Caco-2 (cell line): ENCODE measurements around the gene ITGAD. TPM values are rescaled to one million over a fixed set of nuclear protein-coding genes. Genes with fewer than 3 reads are reported as not detected.

ENCODE experiments used
- BruUV-seq: library from RNA; stranded (reverse); fragments of 400-500 nt; replicated peaks from 2 replicates; lab custom pipeline; 2021; lab: Mats Ljungman, UMichigan
- CTCF ChIA-PET: fragments of 300-600 bp; sonication (Branson Sonifier 250); formaldehyde crosslinking; loops from one replicate; lab custom pipeline; 2022; ENCODE audit warnings: antibody characterized with exemption; lab: Charles Lee
- POLR2A ChIA-PET: fragments of 300-600 bp; sonication (Branson Sonifier 250); formaldehyde crosslinking; loops from one replicate; lab custom pipeline; 2022; ENCODE audit warnings: antibody characterized with exemption; lab: Charles Lee
- DNase-seq, 2 experiments: peaks; one replicate each; pipeline versions ENCODE4 v3.0.0 to v3.0.0-alpha.2; 2020 to 2022
- H3K27me3 ChIP-seq: replicated peaks from 2 replicates; pipeline ENCODE4 v1.6.0; 2011; ENCODE audit warnings: low read length; ENCODE audit not compliant: control insufficient read depth, insufficient read depth
- H3K36me3 ChIP-seq: 2 replicates; pipeline ENCODE4 v1.5.1; 2011; ENCODE audit warnings: low read length; ENCODE audit not compliant: control insufficient read depth, insufficient read depth
- H3K4me1 ChIP-seq: fragments of 250-450 bp; sonication (Bioruptor Pico); 2 replicates; pipeline ENCODE4 v1.5.1; 2020; ENCODE audit warnings: mild to moderate bottlenecking
- H3K4me3 ChIP-seq: 2 replicates; pipeline ENCODE4 v1.5.1; 2011; ENCODE audit warnings: low read depth, mild to moderate bottlenecking, control low read depth, low read length
- H3K9me3 ChIP-seq: fragments of 250-450 bp; sonication (Bioruptor Pico); 2 replicates; pipeline ENCODE4 v1.5.1; 2020; ENCODE audit warnings: mild to moderate bottlenecking, moderate library complexity
- H3K27ac Mint-ChIP-seq: one replicate; pipeline ENCODE4 v1.8.0; 2022; ENCODE audit warnings: mixed read lengths; ENCODE audit not compliant: unreplicated experiment
- H3K27me3 Mint-ChIP-seq: one replicate; pipeline ENCODE4 v1.8.0; 2022; ENCODE audit warnings: mixed read lengths; ENCODE audit not compliant: insufficient read depth, unreplicated experiment
- H3K36me3 Mint-ChIP-seq: one replicate; pipeline ENCODE4 v1.8.0; 2022; ENCODE audit warnings: mild to moderate bottlenecking, mixed read lengths; ENCODE audit not compliant: insufficient read depth, unreplicated experiment
- H3K4me1 Mint-ChIP-seq: one replicate; pipeline ENCODE4 v1.8.0; 2022; ENCODE audit warnings: low read depth, mixed read lengths; ENCODE audit not compliant: unreplicated experiment
- H3K4me3 Mint-ChIP-seq: one replicate; pipeline ENCODE4 v1.8.0; 2022; ENCODE audit warnings: mild to moderate bottlenecking, moderate library complexity, mixed read lengths; ENCODE audit not compliant: unreplicated experiment
- H3K9me3 Mint-ChIP-seq: one replicate; pipeline ENCODE4 v1.8.0; 2022; ENCODE audit warnings: mixed read lengths; ENCODE audit not compliant: unreplicated experiment
- intact Hi-C: fragments of 100-400 bp; cut with micrococcal nuclease; formaldehyde crosslinking; loops from one replicate; pipeline ENCODE4 v1.10.0; 2022; ENCODE audit not compliant: unreplicated experiment
- total RNA-seq: library from RNA; stranded (reverse); gene quantifications from 2 replicates; pipeline ENCODE4 v1.2.3, GENCODE V29; 2022
- TF ChIP-seq, protein P1 (sequence below), 2 experiments: fragments of 200-600 bp in 1 of 2; IDR thresholded peaks; 1 replicate in 1 of 2; 2 replicates in 1 of 2; pipeline versions ENCODE4 v1.5.1 to v1.8.0; 2011 to 2022; ENCODE audit warnings: antibody characterized with exemption in 1 of 2, control low read depth in 1 of 2, inconsistent platforms in 1 of 2, low read depth in 1 of 2, low read length in 1 of 2, mild to moderate bottlenecking in 1 of 2, moderate library complexity in 1 of 2; ENCODE audit not compliant: insufficient read depth in 1 of 2, severe bottlenecking in 1 of 2, unreplicated experiment in 1 of 2

The ITGAD gene
- total RNA-seq, 1 experiment from 2014 or later: not detected

DNA sequence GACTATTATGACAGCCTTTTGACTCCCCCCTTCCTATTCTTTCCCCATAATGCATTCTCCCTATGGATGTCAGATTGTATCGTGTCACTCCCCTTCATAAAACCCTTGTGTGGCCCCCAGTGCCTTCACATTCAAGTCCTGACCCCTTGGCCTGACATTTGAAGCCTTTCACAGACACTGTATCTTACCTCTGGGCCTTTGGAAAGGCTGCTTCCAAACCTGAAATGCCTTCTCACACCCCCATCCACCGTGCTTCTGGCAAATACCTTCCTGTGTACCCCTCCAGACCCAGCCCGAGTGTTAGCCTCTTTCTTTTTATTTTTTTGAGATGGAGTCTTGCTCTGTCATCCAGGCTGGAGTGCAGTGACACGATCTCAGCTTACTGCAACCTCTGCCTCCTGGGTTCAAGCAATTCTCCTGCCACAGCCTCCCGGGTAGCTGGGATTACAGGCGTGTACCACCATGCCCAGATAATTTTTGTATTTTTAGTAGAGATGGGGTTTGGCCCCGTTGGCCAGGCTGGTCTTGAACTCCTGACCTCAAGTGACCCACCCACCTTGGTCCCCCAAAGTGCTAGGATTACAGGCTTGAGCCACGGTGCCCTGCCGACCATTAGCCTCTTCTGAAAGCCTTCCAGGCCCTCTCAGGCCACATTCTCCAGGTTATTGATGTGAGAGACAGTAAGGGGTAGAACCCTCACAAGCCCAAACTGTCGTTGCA is 68.2 kb downstream of the ITGAD start:
- Histone ChIP-seq H3K9me3 (no peaks in the 10 kb centered on the region), H3K36me3 (peaks cover 1% of the 10 kb centered on the region; the same call in 1 of the 2 replicates), H3K4me3 (no peak overlapping the region), H3K27me3 (no peaks in the 10 kb centered on the region), H3K4me1 (peaks cover 13% of the 10 kb centered on the region; the same call in 1 of the 2 replicates)
- no TSS peak for BruUV-seq
- ChIA-PET CTCF (interaction anchor here (1.1 to 4.3 kb wide), 3 partner anchors 13 to 19 kb away, joined by 3 to 33 read pairs (median 6); partner anchors contain the start of gene ZNF843), POLR2A (interaction anchor here (2.0 to 3.5 kb wide), 3 partner anchors 16 to 344 kb away, joined by 9 to 30 read pairs (median 12); partner anchors contain the start of gene KAT8)
- intact Hi-C loops: no loop called here
- no peak overlapping the region for H3K27ac Mint-ChIP-seq
- H3K4me1 Mint-ChIP-seq: peaks cover 6% of the 10 kb centered on the region
- no peak overlapping the region for H3K4me3 Mint-ChIP-seq
- DNase-seq: no peak
- H3K36me3 Mint-ChIP-seq: peaks cover 38% of the 10 kb centered on the region
- no peaks in the 10 kb centered on the region for H3K27me3 Mint-ChIP-seq
- TF ChIP-seq, protein P1, sequence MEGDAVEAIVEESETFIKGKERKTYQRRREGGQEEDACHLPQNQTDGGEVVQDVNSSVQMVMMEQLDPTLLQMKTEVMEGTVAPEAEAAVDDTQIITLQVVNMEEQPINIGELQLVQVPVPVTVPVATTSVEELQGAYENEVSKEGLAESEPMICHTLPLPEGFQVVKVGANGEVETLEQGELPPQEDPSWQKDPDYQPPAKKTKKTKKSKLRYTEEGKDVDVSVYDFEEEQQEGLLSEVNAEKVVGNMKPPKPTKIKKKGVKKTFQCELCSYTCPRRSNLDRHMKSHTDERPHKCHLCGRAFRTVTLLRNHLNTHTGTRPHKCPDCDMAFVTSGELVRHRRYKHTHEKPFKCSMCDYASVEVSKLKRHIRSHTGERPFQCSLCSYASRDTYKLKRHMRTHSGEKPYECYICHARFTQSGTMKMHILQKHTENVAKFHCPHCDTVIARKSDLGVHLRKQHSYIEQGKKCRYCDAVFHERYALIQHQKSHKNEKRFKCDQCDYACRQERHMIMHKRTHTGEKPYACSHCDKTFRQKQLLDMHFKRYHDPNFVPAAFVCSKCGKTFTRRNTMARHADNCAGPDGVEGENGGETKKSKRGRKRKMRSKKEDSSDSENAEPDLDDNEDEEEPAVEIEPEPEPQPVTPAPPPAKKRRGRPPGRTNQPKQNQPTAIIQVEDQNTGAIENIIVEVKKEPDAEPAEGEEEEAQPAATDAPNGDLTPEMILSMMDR (IDR thresholded peaks at IDR 0.05; ENCODE audit: insufficient read depth in 1 of 2, low read depth in 1 of 2, low read length in 1 of 2, severe bottlenecking in 1 of 2, unreplicated experiment in 1 of 2): no peak
- H3K9me3 Mint-ChIP-seq: no peaks in the 10 kb centered on the region

DNA sequence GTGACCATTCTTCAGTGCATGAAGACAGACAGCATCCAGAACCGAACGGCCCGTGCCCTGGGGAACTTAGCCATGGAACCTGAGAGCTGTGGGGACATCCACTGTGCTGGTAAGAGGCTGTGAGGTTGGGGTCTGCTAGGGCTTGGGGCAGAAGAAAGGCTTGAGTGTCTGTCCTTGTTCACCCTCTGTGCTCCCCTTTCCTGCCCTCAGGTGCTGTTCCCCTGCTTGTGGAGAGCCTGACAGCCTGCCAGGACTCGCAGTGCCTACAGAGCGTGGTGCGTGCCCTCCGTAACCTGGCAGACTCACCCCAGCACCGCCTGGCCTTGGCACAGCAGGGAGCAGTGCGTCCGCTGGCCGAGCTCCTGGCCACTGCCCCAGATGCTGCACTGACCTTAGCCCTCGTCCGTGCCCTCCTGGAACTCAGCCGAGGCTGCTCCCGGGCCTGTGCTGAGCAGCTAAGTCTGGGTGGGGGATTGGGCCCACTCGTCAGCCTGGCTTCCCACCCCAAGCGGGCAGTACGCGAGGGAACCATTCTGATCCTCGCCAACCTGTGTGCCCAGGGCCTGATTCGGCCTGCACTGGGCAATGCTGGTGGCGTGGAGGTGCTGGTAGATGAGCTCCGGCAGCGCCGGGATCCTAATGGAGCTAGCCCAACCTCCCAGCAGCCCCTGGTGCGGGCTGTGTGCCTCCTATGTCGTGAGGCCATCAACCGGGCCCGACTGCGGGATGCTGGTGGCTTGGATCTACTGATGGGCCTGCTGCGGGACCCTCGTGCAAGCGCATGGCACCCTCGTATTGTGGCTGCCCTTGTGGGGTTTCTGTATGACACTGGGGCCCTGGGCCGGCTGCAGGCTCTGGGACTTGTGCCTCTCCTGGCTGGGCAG is 69.0 kb downstream of the ITGAD start:
- intact Hi-C loops: no loop called here

More for the DNA sequence above, 69.0 kb downstream of the ITGAD start:
- Mint-ChIP-seq H3K36me3 (peaks cover 38% of the 10 kb centered on the region), H3K9me3 (no peaks in the 10 kb centered on the region), H3K27ac (no peak overlapping the region), H3K4me1 (peaks cover 6% of the 10 kb centered on the region), H3K4me3 (no peak overlapping the region), H3K27me3 (no peaks in the 10 kb centered on the region)
- DNase-seq: no peak
- Histone ChIP-seq H3K36me3 (peaks cover 1% of the 10 kb centered on the region; the same call in 1 of the 2 replicates), H3K27me3 (no peaks in the 10 kb centered on the region), H3K4me3 (no peak overlapping the region), H3K4me1 (peaks cover 13% of the 10 kb centered on the region; the same call in 1 of the 2 replicates), H3K9me3 (no peaks in the 10 kb centered on the region)
- CTCF ChIA-PET: no interaction called here
- TF ChIP-seq, protein P1 (IDR thresholded peaks at IDR 0.05; ENCODE audit: insufficient read depth in 1 of 2, low read depth in 1 of 2, low read length in 1 of 2, severe bottlenecking in 1 of 2, unreplicated experiment in 1 of 2): no peak
- POLR2A ChIA-PET: no interaction called here
- no TSS peak for BruUV-seq
